Left ventricle myocardium inferior (tissue), 1 donor: ENCODE results near the gene ABHD1. TPM values are rescaled to one million over a fixed set of nuclear protein-coding genes. Genes with fewer than 3 reads are reported as not detected.

Source experiments
- DNase-seq: peaks from one replicate; pipeline ENCODE4 v3.0.0-alpha.2; 2020
- H3K27ac ChIP-seq: fragments of 200-600 bp; replicated peaks from 2 replicates; pipeline ENCODE4 v1.8.0; 2021
- H3K27me3 ChIP-seq: fragments of 200-600 bp; 2 replicates; pipeline ENCODE4 v1.8.0; 2021; ENCODE audit warnings: low read depth
- H3K36me3 ChIP-seq: fragments of 200-600 bp; 2 replicates; pipeline ENCODE4 v1.8.0; 2021
- H3K4me1 ChIP-seq: fragments of 200-600 bp; 2 replicates; pipeline ENCODE4 v1.8.0; 2021
- H3K4me3 ChIP-seq: fragments of 200-600 bp; 2 replicates; pipeline ENCODE4 v1.8.0; 2021; ENCODE audit warnings: mild to moderate bottlenecking, moderate library complexity
- H3K9me3 ChIP-seq: fragments of 200-600 bp; replicated peaks from 2 replicates; pipeline ENCODE4 v1.8.0; 2021
- intact Hi-C: fragments of 100-400 bp; cut with micrococcal nuclease; formaldehyde crosslinking; loops from one replicate; pipeline ENCODE4 v1.11.0; 2022
- total RNA-seq: library from RNA; stranded (reverse); fragmentation: NEBNext Ultra II Directional; extraction: Animal tissue kit (Norgen Biotek cat#: 25700); gene quantifications from one replicate; pipeline ENCODE4 v1.2.1, GENCODE V29; 2021
- TF ChIP-seq, protein P1 (sequence below): fragments of 200-600 bp; IDR thresholded peaks from 2 replicates; pipeline ENCODE4 v1.8.0; 2021; ENCODE audit warnings: antibody characterized with exemption, mild to moderate bottlenecking, borderline replicate concordance
- donor health status: DM: no; HTN: yes; CAD: no; lungs with severe emphysema.

Gene ABHD1
- total RNA-seq, 1 donor from 2014 or later: 3.5 TPM

DNA sequence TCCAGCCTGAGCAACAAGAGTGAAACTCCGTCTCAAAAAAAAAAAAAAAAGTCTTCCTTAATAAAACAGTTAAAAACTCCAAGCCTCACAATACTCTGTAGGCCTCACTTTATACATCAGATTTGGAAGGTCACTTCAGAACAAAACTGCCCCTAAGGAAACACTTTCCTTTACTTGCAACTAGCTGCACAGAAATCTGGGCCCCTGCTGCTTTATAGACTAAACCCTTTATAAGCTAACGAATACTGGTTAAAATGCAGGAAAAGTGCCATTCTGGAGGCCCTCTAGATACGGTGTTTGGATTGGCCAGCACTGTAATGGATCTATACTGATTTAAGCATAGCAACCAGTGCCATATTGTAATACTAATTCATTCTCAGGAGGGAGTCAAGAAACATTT lies 1.5 kb downstream of the ABHD1 start:
- TF ChIP-seq, protein P1, sequence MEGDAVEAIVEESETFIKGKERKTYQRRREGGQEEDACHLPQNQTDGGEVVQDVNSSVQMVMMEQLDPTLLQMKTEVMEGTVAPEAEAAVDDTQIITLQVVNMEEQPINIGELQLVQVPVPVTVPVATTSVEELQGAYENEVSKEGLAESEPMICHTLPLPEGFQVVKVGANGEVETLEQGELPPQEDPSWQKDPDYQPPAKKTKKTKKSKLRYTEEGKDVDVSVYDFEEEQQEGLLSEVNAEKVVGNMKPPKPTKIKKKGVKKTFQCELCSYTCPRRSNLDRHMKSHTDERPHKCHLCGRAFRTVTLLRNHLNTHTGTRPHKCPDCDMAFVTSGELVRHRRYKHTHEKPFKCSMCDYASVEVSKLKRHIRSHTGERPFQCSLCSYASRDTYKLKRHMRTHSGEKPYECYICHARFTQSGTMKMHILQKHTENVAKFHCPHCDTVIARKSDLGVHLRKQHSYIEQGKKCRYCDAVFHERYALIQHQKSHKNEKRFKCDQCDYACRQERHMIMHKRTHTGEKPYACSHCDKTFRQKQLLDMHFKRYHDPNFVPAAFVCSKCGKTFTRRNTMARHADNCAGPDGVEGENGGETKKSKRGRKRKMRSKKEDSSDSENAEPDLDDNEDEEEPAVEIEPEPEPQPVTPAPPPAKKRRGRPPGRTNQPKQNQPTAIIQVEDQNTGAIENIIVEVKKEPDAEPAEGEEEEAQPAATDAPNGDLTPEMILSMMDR: no peak
- H3K4me3 ChIP-seq: no peak overlapping the region
- peaks cover 21% of the 10 kb centered on the region for H3K4me1 ChIP-seq
- peaks cover 6% of the 10 kb centered on the region for H3K36me3 ChIP-seq
- DNase-seq: no peak
- no peaks in the 10 kb centered on the region for H3K9me3 ChIP-seq
- intact Hi-C loops: no loop called here
- H3K27me3 ChIP-seq: peaks cover under 1% of the 10 kb centered on the region
- H3K27ac ChIP-seq: no peak overlapping the region

DNA sequence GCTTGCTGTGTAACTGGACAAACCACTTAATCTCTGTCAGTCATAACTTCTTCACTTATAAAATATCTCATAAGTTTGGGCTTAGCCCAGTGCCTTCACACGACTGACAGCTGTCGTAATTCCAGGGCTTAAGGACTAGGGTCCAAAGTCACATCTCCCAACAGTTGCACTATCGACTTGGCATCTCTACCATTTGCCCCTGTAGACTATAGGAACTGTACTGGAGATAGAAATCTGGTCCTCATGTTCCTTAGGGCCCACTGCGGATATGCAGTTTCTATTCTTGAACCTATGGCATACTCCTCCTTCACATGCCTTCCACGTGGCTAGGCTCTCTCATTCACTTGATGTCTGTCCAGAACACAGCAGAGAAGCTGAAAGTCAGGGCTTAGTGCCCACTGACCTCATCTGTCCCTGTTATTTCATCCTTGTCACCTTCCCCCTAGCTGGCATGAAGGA lies 2.7 kb downstream of the ABHD1 start:
- Histone ChIP-seq H3K36me3 (peaks cover 18% of the 10 kb centered on the region), H3K9me3 (no peaks in the 10 kb centered on the region), H3K27ac (peak overlapping the region; percentile 67), H3K27me3 (no peaks in the 10 kb centered on the region), H3K4me1 (peaks cover 21% of the 10 kb centered on the region), H3K4me3 (no peak overlapping the region)
- DNase-seq: no peak
- TF ChIP-seq, protein P1: no peak
- intact Hi-C loops: no loop called here

DNA sequence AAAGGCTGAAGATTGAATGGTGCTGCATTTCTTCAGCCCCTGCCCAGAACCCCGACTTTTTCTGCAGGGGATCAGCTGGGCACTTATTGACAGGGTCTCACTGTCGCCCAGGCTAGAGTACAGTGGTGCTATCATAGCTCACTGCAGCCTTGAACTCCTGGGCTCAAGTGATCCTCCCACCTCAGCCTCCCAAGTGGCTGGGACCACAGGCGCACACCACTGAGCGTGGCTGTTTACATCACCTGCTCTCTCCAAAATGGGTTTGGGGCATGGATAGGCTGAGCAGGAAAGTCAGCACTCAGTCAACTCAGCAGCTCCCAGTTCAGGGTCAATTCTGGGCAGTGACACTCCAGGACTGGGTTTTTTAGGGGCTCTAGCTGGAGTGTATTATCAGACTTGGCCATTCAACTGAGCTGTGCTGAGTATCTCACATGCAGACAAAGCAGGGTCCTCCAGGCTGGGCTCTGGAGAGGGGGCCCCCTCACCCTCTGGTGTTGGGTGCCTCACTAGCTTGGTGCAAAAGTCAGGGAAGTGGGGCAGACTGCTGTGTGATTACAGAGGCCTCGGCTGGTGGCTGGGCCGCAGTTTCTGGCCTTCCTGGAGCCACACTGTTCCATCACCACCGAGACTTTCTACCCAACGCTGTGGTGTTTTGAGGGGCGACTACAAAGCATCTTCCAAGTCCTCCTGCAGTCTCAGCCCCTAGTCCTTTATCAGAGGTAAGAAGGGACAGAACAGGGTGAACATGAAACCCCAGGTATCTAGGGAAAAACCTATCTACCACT lies 4.5 kb downstream of the ABHD1 start:
- Histone ChIP-seq H3K4me1 (peaks cover 27% of the 10 kb centered on the region), H3K9me3 (no peaks in the 10 kb centered on the region), H3K36me3 (peaks cover 33% of the 10 kb centered on the region), H3K27ac (no peak overlapping the region), H3K4me3 (no peak overlapping the region), H3K27me3 (no peaks in the 10 kb centered on the region)
- intact Hi-C loops: no loop called here
- DNase-seq: no peak
- TF ChIP-seq, protein P1: no peak

DNA sequence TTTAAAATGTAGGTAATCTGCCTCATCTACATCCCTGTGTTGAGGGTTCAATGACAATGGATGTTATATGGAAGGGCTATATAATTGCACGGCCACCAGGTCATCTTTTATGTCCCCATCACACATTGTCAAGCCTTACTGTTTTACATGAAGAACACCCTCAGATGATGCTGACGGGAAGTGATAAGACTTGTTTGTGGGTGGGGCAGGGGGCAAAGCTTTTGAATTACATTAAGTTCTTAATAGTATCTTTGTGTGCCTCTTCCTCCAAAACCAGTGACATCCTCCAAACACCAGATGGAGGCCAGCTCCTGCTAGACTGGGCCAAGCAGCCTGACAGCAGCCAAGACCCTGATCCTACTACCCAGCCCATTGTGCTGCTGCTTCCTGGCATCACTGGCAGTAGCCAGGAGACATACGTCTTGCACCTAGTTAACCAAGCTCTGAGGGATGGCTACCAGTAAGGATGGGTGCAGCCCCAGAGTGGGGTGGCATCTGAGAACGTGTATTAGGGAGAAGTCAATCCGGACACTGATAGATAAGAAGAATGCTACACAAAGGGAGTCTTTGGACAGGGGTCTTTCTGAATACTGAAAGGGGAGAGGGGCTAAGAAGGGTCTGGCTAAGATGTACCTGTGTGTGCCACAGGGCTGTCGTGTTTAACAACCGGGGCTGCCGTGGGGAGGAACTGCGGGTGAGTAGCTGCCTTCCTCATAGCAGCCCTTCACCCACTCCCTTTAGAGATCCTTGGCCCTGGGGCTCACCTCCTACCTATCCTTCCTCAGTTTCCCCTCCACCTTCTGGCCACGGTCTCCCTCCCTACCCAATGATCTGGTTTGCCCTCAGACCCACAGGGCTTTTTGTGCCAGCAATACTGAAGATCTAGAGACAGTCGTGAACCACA lies 5.3 kb downstream of the ABHD1 start:
- Histone ChIP-seq H3K9me3 (no peaks in the 10 kb centered on the region), H3K36me3 (peaks cover 33% of the 10 kb centered on the region), H3K4me1 (peaks cover 28% of the 10 kb centered on the region), H3K4me3 (no peak overlapping the region), H3K27me3 (no peaks in the 10 kb centered on the region), H3K27ac (no peak overlapping the region)
- TF ChIP-seq, protein P1: no peak
- intact Hi-C loops: no loop called here
- no peak for DNase-seq

DNA sequence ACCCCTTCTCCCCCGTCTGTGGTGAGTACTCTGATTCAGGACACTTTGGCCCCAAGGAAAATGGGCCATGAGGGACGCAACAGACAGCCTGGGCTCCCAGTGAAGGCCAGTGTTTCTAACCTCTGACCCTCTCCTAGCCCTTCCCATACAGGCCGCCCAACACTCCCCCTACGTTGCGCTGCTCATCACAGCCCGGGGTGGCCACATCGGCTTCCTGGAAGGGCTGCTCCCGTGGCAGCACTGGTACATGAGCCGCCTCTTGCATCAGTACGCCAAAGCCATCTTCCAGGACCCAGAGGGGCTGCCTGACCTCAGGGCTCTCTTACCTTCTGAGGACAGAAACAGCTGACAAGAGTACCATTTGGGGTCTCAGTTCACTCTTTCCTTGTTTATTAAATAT lies 6.8 kb downstream of the ABHD1 start:
- Histone ChIP-seq H3K27ac (no peak overlapping the region), H3K27me3 (no peaks in the 10 kb centered on the region), H3K4me1 (peaks cover 28% of the 10 kb centered on the region), H3K9me3 (no peaks in the 10 kb centered on the region), H3K4me3 (no peak overlapping the region), H3K36me3 (peaks cover 33% of the 10 kb centered on the region)
- intact Hi-C loops: no loop called here
- TF ChIP-seq, protein P1: no peak
- no peak for DNase-seq
